Colonic mucosa (tissue), 4 donors: ENCODE results near the gene MEIS1. TPM values are rescaled to one million over a fixed set of nuclear protein-coding genes. Genes with fewer than 3 reads are reported as not detected.

Source experiments
- DNase-seq: peaks from one replicate; pipeline ENCODE4 v3.0.0-alpha.2; 2020
- H3K27ac ChIP-seq: fragments of 200-600 bp; one replicate; pipeline ENCODE4 v1.8.0; 2021
- H3K27me3 ChIP-seq: fragments of 200-600 bp; one replicate; pipeline ENCODE4 v1.8.0; 2021
- H3K36me3 ChIP-seq: fragments of 200-600 bp; one replicate; pipeline ENCODE4 v1.8.0; 2021
- H3K4me1 ChIP-seq: fragments of 200-600 bp; one replicate; pipeline ENCODE4 v1.8.0; 2021; ENCODE audit warnings: mild to moderate bottlenecking
- H3K4me3 ChIP-seq: fragments of 200-600 bp; one replicate; pipeline ENCODE4 v1.8.0; 2021
- H3K9ac ChIP-seq, 2 donors: one replicate each; pipeline ENCODE4 v1.7.0; 2013; ENCODE audit warnings: control low read depth in 2 of 2, low read depth in 2 of 2, low read length in 2 of 2
- H3K9me3 ChIP-seq: fragments of 200-600 bp; one replicate; pipeline ENCODE4 v1.8.0; 2021
- intact Hi-C: fragments of 100-400 bp; cut with DNase I; formaldehyde crosslinking; loops from one replicate; pipeline ENCODE4 v1.14.1; 2022
- total RNA-seq, 2 donors: library from RNA; stranded (reverse); fragmentation: NEBNext Ultra II Directional in 1 of 2; extraction: Animal tissue kit (Norgen Biotek cat#: 25700) in 1 of 2; gene quantifications; one replicate each; pipeline ENCODE4 v1.2.1, GENCODE V29; 2021
- TF ChIP-seq, protein P1 (sequence below): fragments of 200-600 bp; IDR thresholded peaks from one replicate; pipeline ENCODE4 v1.8.0; 2022; ENCODE audit warnings: antibody characterized with exemption, mild to moderate bottlenecking
- donor health status: healthy.
- donor health status: DM: no; HTN: no; CAD: no.
- donor health status: DM: no; HTN: no; CAD: no.

Gene MEIS1
- total RNA-seq, 2 donors from 2014 or later, result 8.9 to 23.1 TPM

DNA sequence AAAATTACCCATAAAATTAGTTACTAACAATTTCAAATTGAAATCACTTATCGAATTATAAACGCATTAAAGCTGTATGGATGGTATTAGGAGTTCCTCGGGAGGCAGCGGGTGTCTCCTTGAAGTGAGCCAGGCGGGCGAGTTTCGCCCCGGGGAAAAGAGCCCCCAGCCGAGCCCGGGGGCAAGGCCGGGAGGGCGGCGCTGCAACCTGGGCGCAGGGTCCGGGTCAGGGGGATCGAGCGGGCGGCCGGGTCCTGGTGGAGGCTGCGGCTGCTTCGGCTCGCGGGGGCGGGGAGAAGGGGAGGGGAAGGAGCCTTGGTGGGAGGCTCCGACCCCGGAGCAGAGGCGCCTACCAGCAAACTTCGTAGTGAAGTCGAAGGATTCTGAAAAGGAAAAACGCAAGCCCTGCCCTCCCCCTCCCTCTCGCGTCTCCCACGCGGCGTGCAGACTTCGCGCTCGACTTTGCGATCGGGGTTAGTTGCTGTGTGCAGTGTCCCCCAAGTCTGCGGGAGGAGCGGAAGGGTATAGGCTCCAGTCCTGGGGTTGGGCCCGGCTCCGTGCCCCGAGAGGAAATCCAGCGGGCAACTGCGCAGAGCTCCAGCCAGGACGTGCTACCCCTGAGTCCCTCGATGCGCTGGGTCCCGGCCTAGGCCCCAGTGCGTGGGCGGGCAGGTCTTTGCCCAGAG is 140.8 kb downstream of the MEIS1 start:
- peaks cover 17% of the 10 kb centered on the region for H3K4me1 ChIP-seq
- intact Hi-C loops, result loop anchor here (5.0 to 10.0 kb wide), 2 partner anchors 143 to 851 kb away; no protein-coding TSS in a partner anchor

DNA sequence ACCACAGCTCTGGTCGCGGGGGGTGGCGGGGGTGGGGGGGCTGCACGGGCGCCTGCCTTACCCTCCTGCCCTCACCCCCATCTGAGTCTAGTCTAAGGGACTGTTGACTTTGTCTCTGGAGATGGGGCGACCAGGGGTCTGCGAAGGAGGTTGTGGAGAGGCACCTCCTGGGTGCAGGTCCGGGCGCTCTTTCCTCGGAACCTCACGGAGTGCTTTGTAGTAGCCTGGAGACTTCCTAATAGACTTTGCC is 141.3 kb downstream of the MEIS1 start:
- Histone ChIP-seq H3K9ac (peak overlapping the region in 1 of 2 donors; percentile 36), H3K27ac (peak overlapping the region; percentile 61), H3K27me3 (peaks cover 61% of the 10 kb centered on the region), H3K4me1 (peaks cover 17% of the 10 kb centered on the region), H3K36me3 (no peaks in the 10 kb centered on the region), H3K4me3 (peak overlapping the region; percentile 31), H3K9me3 (no peaks in the 10 kb centered on the region)
- TF ChIP-seq, protein P1, sequence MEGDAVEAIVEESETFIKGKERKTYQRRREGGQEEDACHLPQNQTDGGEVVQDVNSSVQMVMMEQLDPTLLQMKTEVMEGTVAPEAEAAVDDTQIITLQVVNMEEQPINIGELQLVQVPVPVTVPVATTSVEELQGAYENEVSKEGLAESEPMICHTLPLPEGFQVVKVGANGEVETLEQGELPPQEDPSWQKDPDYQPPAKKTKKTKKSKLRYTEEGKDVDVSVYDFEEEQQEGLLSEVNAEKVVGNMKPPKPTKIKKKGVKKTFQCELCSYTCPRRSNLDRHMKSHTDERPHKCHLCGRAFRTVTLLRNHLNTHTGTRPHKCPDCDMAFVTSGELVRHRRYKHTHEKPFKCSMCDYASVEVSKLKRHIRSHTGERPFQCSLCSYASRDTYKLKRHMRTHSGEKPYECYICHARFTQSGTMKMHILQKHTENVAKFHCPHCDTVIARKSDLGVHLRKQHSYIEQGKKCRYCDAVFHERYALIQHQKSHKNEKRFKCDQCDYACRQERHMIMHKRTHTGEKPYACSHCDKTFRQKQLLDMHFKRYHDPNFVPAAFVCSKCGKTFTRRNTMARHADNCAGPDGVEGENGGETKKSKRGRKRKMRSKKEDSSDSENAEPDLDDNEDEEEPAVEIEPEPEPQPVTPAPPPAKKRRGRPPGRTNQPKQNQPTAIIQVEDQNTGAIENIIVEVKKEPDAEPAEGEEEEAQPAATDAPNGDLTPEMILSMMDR, result no peak
- DNase-seq, result no peak
- intact Hi-C loops, result loop anchor here (5.0 to 10.0 kb wide), 2 partner anchors 144 to 851 kb away; no protein-coding TSS in a partner anchor

More for the DNA sequence above, 140.8 kb downstream of the MEIS1 start:
- Histone ChIP-seq H3K9ac (no peak overlapping the region), H3K9me3 (no peaks in the 10 kb centered on the region), H3K27ac (peak overlapping the region; percentile 61), H3K36me3 (no peaks in the 10 kb centered on the region), H3K27me3 (peaks cover 57% of the 10 kb centered on the region), H3K4me3 (peak overlapping the region; percentile 31)
- TF ChIP-seq, protein P1, result no peak
- peak; percentile 25 for DNase-seq

DNA sequence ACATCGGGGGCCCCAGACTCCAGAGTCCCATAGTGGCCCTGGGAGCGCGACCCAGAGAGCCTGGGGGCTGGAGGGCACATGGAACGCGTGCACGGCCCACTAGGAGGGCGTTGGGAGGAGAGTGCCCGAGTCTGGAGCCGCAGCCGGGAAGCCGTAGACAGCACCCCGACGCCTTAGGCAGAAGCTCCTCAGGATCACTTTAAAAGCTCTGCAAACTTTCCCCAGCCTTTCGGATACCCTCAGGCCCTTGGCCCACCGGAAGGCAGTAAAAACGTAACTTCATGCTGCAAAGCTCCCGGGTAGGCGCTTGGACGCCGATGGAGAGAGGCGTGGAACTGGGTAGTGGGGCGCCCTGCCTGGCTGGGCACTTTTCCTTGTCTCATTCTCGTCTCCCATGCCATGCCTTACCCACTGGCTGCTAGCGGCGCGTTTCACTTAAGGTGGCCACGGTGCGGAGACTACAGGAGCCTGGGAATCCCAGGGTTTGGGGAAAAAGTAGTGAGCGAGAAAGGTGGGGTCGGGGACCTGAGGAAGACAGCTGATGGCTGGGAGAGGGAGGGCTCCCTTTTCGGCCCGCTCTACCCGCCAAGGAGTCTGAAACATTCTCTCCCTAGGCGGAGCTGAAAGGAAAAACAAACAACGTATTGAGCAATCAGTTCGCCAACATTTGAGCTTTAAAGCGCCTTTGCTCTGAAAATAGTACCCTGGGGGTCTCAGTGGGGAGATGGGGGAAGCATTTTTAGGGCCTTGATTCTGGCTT is 141.8 kb downstream of the MEIS1 start:
- intact Hi-C loops, result loop anchor here (5.0 to 10.0 kb wide), 2 partner anchors 144 to 852 kb away; no protein-coding TSS in a partner anchor
- peaks cover 17% of the 10 kb centered on the region for H3K4me1 ChIP-seq
- H3K36me3 ChIP-seq, result no peaks in the 10 kb centered on the region
- no peaks in the 10 kb centered on the region for H3K9me3 ChIP-seq
- TF ChIP-seq, protein P1, result no peak
- peaks cover 66% of the 10 kb centered on the region for H3K27me3 ChIP-seq
- H3K9ac ChIP-seq, result peak overlapping the region; percentile 36 to 40
- peak overlapping the region; percentile 31 for H3K4me3 ChIP-seq
- H3K27ac ChIP-seq, result peak overlapping the region; percentile 61
- peak; percentile 29 for DNase-seq

DNA sequence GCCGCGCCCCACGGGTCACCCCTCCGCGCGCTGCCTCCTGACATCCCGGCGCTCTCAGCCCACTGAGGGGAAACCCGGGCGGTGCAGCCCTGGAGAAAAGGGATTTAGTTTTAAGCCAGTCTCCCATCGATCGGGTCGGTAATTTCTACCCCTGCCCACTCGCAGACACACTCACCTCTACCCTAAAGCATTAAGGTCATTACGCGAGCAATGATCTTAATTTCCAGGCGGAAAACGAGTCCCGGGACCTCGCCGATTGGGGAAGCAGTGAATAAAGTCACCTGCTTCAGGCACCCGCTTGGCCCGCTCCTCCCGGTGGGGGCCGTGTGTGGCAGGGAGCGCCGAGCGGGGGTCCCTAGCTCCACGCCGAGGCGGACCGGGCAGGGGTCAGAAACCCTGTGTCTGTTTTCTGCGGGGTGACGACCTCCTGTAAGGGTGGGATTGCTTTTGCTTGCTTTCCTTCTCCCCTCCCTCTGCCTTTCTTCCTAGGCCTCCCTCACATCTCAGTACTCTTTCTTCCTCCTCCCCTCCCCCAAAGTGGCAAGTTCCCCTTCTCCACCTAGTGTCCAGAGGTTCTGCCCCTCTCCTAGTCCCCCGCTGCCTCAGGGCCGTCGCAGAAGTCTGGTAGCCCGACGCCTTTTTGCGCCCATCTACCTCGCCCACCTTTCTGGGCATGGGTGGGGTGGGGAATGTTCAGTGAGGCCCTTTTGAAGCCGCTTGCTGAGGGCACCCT is 142.6 kb downstream of the MEIS1 start:
- TF ChIP-seq, protein P1, result no peak
- DNase-seq, result no peak
- Histone ChIP-seq H3K27me3 (peaks cover 72% of the 10 kb centered on the region), H3K27ac (peak overlapping the region; percentile 61), H3K36me3 (no peaks in the 10 kb centered on the region), H3K9ac (peak overlapping the region; percentile 5 to 16), H3K9me3 (no peaks in the 10 kb centered on the region), H3K4me1 (peaks cover 17% of the 10 kb centered on the region), H3K4me3 (peak overlapping the region; percentile 31)
- intact Hi-C loops, result loop anchor here (5.0 to 10.0 kb wide), 2 partner anchors 145 to 853 kb away; no protein-coding TSS in a partner anchor

DNA sequence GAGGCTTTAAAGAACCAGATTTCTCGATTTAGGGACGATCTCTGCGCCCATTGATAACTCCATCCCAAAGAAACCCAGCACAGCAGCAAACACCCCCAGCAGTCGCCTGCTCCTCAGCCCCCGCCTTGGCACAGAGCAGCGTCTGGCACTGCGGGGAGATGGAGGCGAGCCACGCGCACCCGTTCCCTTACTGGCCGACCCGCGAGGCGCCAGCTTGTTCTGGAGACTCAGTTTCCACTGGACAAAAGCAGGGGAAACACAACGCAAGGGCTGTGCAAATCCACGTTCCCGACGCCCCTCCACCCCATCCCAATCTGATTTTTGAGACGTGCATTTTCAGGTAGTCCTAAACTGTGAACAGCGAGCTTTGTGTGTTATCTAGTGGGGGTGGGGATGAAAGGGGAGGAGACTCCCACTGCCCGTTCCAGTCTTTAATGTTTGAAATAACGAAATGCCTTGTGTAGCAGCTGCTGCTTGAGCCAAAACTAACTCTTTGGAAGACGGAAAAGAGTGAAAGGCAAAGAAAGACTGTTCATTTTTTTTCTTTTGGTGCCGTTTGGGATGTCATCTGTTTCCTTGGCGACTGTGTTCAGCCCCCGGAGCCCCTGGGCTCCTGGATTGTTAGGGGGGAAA is 143.2 kb downstream of the MEIS1 start:
- TF ChIP-seq, protein P1, result no peak
- no peak for DNase-seq
- Histone ChIP-seq H3K36me3 (no peaks in the 10 kb centered on the region), H3K9me3 (no peaks in the 10 kb centered on the region), H3K4me3 (no peak overlapping the region), H3K9ac (no peak overlapping the region), H3K27ac (peak overlapping the region; percentile 61), H3K27me3 (peaks cover 75% of the 10 kb centered on the region), H3K4me1 (peaks cover 17% of the 10 kb centered on the region)
- intact Hi-C loops, result loop anchor here (5.0 to 10.0 kb wide), 2 partner anchors 146 to 853 kb away; no protein-coding TSS in a partner anchor
